ENCODE measurements around the gene GTPBP6.

DNA sequence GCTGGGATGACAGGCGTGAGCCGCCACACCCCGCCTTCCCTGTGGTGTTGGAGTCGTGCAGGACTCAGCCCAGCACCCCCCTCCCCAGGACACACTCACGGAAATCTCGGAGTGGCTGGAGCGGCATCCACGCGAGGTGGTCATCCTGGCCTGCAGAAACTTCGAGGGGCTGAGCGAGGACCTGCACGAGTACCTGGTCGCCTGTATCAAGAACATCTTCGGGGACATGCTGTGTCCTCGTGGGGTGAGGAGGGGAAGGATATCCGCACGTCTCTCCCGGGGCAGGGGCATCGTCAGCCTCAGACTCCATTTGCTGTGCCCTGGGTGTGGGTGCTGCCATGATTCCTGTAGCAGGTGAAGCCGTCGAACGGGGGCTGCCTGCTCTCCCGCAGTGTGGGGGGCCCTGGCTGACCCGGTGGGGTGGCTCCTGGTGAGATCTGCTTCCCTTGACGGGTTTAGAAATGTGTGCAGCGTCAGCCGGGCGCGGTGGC is 27.1 kb downstream of the GTPBP6 start:
- TF ChIP-seq GATA2 (IDR thresholded peaks at IDR 0.05; ENCODE audit: low read depth, low read length) (no peak), GATA3 (IDR thresholded peaks at IDR 0.05; ENCODE audit: low read depth, low read length) (no peak)

Measured in SH-SY5Y (cell line).